AG08396 (cell line): Measurements from ENCODE around the gene MBD3L1.

Experiments
- DNase-seq: peaks from one replicate; pipeline ENCODE4 v3.0.0; 2012; ENCODE audit warnings: low spot score, mixed read lengths

MBD3L1 gene

GRCh38 chr19:8832132-8833021 is at the start of gene MBD3L1, which contains the start of gene ZNF558:
TSS of gene MBD3L1 (plus strand) at chr19:8832377. CDS start at chr19:8842679, 10,302 bp downstream.
TSS of gene ZNF558 (minus strand) at chr19:8832304. CDS start at chr19:8822659, 9,645 bp downstream.
- peak; percentile 99 for DNase-seq

GRCh38 chr19:8794823-8795222 is 37.4 kb upstream of the MBD3L1 start:
- DNase-seq, result no peak

- no peak for DNase-seq
Measured at GRCh38 chr19:8806661-8807060, 25.5 kb upstream of the MBD3L1 start.

- DNase-seq, result no peak
Measured at GRCh38 chr19:8811315-8812172, 20.6 kb upstream of the MBD3L1 start.

- DNase-seq, result no peak
Measured at GRCh38 chr19:8814176-8814575, 18.0 kb upstream of the MBD3L1 start.

GRCh38 chr19:8815780-8816179 is 16.4 kb upstream of the MBD3L1 start:
- DNase-seq, result no peak

- DNase-seq, result no peak
Measured at GRCh38 chr19:8820234-8820633, 11.9 kb upstream of the MBD3L1 start.

- no peak for DNase-seq
Measured at GRCh38 chr19:8821748-8822241, 10.4 kb upstream of the MBD3L1 start.

GRCh38 chr19:8826371-8826770 is 5.8 kb upstream of the MBD3L1 start:
- DNase-seq, result no peak

- no peak for DNase-seq
Measured at GRCh38 chr19:8827277-8827676, 4.9 kb upstream of the MBD3L1 start.

- no peak for DNase-seq
Measured at GRCh38 chr19:8831373-8831772, 804 bp upstream of the MBD3L1 start.

GRCh38 chr19:8831832-8832131 is 395 bp upstream of the MBD3L1 start:
- no peak for DNase-seq

- DNase-seq, result no peak
Measured at GRCh38 chr19:8835446-8835845, 3.3 kb downstream of the MBD3L1 start.

GRCh38 chr19:8835877-8836276 is 3.7 kb downstream of the MBD3L1 start:
- no peak for DNase-seq

- no peak for DNase-seq
Measured at GRCh38 chr19:8840708-8841107, 8.5 kb downstream of the MBD3L1 start.

GRCh38 chr19:8846819-8847218 is 14.6 kb downstream of the MBD3L1 start:
- DNase-seq, result no peak

GRCh38 chr19:8849232-8849631 is 17.1 kb downstream of the MBD3L1 start:
- DNase-seq, result no peak

GRCh38 chr19:8850488-8850887 is 18.3 kb downstream of the MBD3L1 start:
- DNase-seq, result no peak

- no peak for DNase-seq
Measured at GRCh38 chr19:8858260-8858659, 26.1 kb downstream of the MBD3L1 start.

- no peak for DNase-seq
Measured at GRCh38 chr19:8866344-8866743, 34.2 kb downstream of the MBD3L1 start.

- no peak for DNase-seq
Measured at GRCh38 chr19:8877854-8878705, 45.9 kb downstream of the MBD3L1 start.
